Tibial nerve (tissue), 4 donors: ENCODE data around the gene C12orf43. TPM values are rescaled to one million over a fixed set of nuclear protein-coding genes. Genes with fewer than 3 reads are reported as not detected.

ENCODE experiments used
- DNase-seq, 2 donors: peaks; one replicate each; pipeline ENCODE4 v3.0.0-alpha.2; 2019; ENCODE audit warnings: low spot score in 2 of 2
- H3K27ac ChIP-seq, 4 donors: fragments of 200-600 bp; sonication (generic) in 3 of 4; one replicate each; pipeline ENCODE4 v1.5.1; 2017 to 2019; ENCODE audit warnings: mild to moderate bottlenecking in 1 of 4
- H3K27me3 ChIP-seq, 2 donors: fragments of 200-600 bp; sonication (generic) in 1 of 2; one replicate each; pipeline versions ENCODE4 v1.5.1 to v1.6.0; 2017 to 2019
- H3K36me3 ChIP-seq, 3 donors: fragments of 200-600 bp; sonication (generic); one replicate each; pipeline ENCODE4 v1.5.1; 2018 to 2019
- H3K4me1 ChIP-seq, 4 donors: fragments of 200-600 bp; sonication (generic) in 3 of 4; one replicate each; pipeline ENCODE4 v1.5.1; 2017 to 2019
- H3K4me3 ChIP-seq, 4 donors: fragments of 200-600 bp; sonication (generic) in 3 of 4; one replicate each; pipeline ENCODE4 v1.5.1; 2017 to 2019; ENCODE audit warnings: mild to moderate bottlenecking in 1 of 4, moderate library complexity in 1 of 4
- H3K9me3 ChIP-seq, 4 donors: fragments of 200-600 bp; sonication (generic) in 3 of 4; one replicate each; pipeline ENCODE4 v1.5.1; 2017 to 2019
- CTCF ChIP-seq, 5 experiments: fragments of 200-600 bp in 3 of 5; fragments of 450-650 bp in 2 of 5; sonication (generic) in 3 of 5; IDR thresholded peaks; one replicate each; pipeline ENCODE4 v1.5.1; 2016 to 2019; ENCODE audit warnings: antibody characterized with exemption in 5 of 5, mild to moderate bottlenecking in 3 of 5, moderate library complexity in 2 of 5
- EP300 ChIP-seq, 2 donors: sonication (generic); formaldehyde crosslinking; IDR thresholded peaks; one replicate each; pipeline ENCODE4 v1.6.1; 2017; ENCODE audit warnings: antibody characterized with exemption in 2 of 2, mild to moderate bottlenecking in 1 of 2
- POLR2A ChIP-seq, 2 donors: fragments of 450-650 bp; IDR thresholded peaks; one replicate each; pipeline ENCODE4 v1.6.1; 2017; ENCODE audit warnings: antibody characterized with exemption in 2 of 2, mild to moderate bottlenecking in 2 of 2, moderate library complexity in 2 of 2
- WGBS, 2 donors: methylation state at CpG; one replicate each; pipeline ENCODE4 v1.1.5; 2018; 5-methylcytosine and 5-hydroxymethylcytosine counted together
- total RNA-seq, 4 donors: library from RNA; depleted of rRNA; stranded (reverse); fragments of >200 nt; gene quantifications; one replicate each; pipeline ENCODE4 v1.1.0, GENCODE V29; 2016

C12orf43 gene
- total RNA-seq, 4 donors from 2014 or later: 15.0 to 29.7 (median 20.6) TPM

DNA sequence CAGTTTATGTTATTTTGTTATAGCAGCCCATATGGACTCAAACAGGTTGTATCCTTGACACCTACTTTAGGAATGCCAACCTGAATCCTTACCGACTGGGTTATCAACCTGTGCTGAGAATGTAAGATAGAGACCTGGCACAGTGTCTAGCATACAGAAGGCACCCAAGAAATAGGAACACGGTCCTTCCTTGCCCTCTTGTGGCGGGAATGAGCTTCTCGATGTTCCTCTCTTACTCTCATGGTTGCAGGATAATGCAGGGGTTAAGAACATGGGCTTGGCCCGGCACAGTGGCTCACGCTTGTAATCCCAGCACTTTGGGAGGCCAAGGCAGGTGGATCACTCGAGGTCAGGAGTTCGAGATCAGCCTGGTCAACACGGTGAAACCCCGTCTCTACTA, 6.5 kb downstream of the C12orf43 start:
- peaks cover 0 to 84% (median 13%) of the 10 kb centered on the region in 3 donors for H3K36me3 ChIP-seq
- 48 to 53% methylated on average over 10 of the region's 10 CpGs for WGBS, 2 donors
- peaks cover 0 to under 1% (median 0%) of the 10 kb centered on the region in 4 donors for H3K4me1 ChIP-seq
- no peak overlapping the region for H3K27ac ChIP-seq
- H3K27me3 ChIP-seq: no peaks in the 10 kb centered on the region
- H3K4me3 ChIP-seq: no peak overlapping the region
- TF ChIP-seq CTCF (IDR thresholded peaks at IDR 0.05) (no peak), POLR2A (IDR thresholded peaks at IDR 0.05) (no peak), EP300 (IDR thresholded peaks at IDR 0.05) (no peak)
- DNase-seq: no peak
- no peaks in the 10 kb centered on the region for H3K9me3 ChIP-seq

DNA sequence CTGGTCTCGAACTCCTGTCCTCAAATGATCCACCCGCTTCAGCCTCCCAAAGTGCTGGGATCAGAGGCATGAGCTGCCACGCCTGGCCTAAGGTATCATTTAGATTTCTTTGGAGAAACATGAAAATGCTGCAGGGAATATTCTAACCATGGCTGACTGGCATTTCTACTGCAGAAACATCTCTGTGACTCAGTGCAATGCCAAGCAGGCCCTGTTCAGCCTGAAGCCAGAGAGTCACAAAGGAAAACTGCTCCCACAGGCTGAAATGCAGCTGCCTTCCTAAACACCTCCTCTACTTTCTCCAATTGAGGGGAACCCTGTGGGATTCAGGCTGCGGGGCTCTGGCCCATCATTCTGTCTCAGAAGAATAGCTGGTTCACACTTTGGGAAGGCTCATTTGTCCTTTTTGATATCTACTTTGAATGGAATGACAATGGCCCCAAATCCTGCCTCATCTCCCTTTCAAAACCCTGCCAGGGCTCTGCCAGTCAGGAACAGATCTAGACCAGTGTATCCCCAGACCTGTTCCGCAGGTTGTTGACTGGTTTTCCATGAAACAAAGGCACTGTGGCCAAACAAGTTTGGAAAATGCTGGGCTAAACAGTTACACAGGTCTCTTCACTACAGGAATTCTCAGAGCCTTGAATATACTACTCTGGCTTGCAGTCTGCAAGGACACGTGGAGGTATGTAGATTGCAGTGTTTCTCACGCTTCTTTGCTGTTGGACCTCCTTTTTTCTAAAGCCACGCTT, 7.8 kb downstream of the C12orf43 start:
- H3K36me3 ChIP-seq: peaks cover 9 to 95% (median 13%) of the 10 kb centered on the region in 3 donors
- no peak overlapping the region for H3K4me3 ChIP-seq
- WGBS, 2 donors: 95 to 98% methylated on average over 8 of the region's 8 CpGs
- no peaks in the 10 kb centered on the region for H3K9me3 ChIP-seq
- H3K27ac ChIP-seq: no peak overlapping the region
- H3K27me3 ChIP-seq: no peaks in the 10 kb centered on the region
- H3K4me1 ChIP-seq: no peaks in the 10 kb centered on the region
- no peak for DNase-seq
- TF ChIP-seq CTCF (IDR thresholded peaks at IDR 0.05) (no peak), EP300 (IDR thresholded peaks at IDR 0.05) (no peak), POLR2A (IDR thresholded peaks at IDR 0.05) (no peak)

GRCh38 chr12:121005346-121005815, 10.9 kb downstream of the C12orf43 start:
- WGBS, 2 donors: 66% methylated on average over 9 of the region's 9 CpGs
- TF ChIP-seq CTCF (IDR thresholded peaks at IDR 0.05): peak in 2 of 5 experiments; percentile 16 to 31
- TF ChIP-seq EP300 (IDR thresholded peaks at IDR 0.05): no peak
- peaks cover 8 to 97% (median 9%) of the 10 kb centered on the region in 3 donors for H3K36me3 ChIP-seq
- H3K9me3 ChIP-seq: no peaks in the 10 kb centered on the region
- H3K4me3 ChIP-seq: no peak overlapping the region
- H3K4me1 ChIP-seq: no peaks in the 10 kb centered on the region
- no peaks in the 10 kb centered on the region for H3K27me3 ChIP-seq
- no peak for DNase-seq
- H3K27ac ChIP-seq: no peak overlapping the region

GRCh38 chr12:121004253-121004815, 12.0 kb downstream of the C12orf43 start:
- WGBS, 2 donors: 89 to 93% methylated on average over 14 to 16 of the region's 16 CpGs
- Histone ChIP-seq H3K27ac (no peak overlapping the region), H3K27me3 (no peaks in the 10 kb centered on the region), H3K4me1 (peaks cover 0 to 8% (median 0%) of the 10 kb centered on the region in 4 donors), H3K4me3 (no peak overlapping the region), H3K9me3 (no peaks in the 10 kb centered on the region), H3K36me3 (peaks cover 0 to 87% (median 9%) of the 10 kb centered on the region in 3 donors)
- no peak for DNase-seq
- TF ChIP-seq CTCF (IDR thresholded peaks at IDR 0.05) (no peak), POLR2A (IDR thresholded peaks at IDR 0.05) (no peak), EP300 (IDR thresholded peaks at IDR 0.05) (no peak)

DNA sequence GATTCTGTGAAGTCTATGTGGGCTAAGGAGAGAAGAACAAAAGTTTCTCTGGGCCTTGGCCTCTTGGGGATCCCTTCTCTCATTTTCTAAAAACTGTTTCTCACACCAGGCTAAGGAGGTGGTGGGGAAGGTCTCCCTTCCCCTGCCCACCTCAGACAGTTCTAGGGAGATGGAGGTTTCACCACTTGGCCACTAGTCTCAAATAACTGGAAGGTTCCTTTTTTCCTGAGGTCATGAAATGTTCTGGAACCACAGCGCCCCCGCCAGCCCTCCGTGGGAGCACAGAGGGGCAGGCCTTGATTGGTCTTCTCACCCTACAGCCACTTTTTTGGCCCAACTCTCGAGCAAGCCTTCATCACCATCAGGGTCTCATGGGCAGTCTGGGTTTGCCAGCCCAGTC, 12.6 kb downstream of the C12orf43 start:
- H3K36me3 ChIP-seq: peaks cover 0 to 80% (median 9%) of the 10 kb centered on the region in 3 donors
- no peak overlapping the region for H3K27ac ChIP-seq
- H3K4me3 ChIP-seq: no peak overlapping the region
- WGBS, 2 donors: 67 to 75% methylated on average over 4 of the region's 4 CpGs
- no peaks in the 10 kb centered on the region for H3K9me3 ChIP-seq
- no peaks in the 10 kb centered on the region for H3K27me3 ChIP-seq
- H3K4me1 ChIP-seq: peaks cover 0 to 10% (median 0%) of the 10 kb centered on the region in 4 donors
- TF ChIP-seq CTCF (IDR thresholded peaks at IDR 0.05) (peak in 1 of 5 experiments; percentile 10), EP300 (IDR thresholded peaks at IDR 0.05) (no peak), POLR2A (IDR thresholded peaks at IDR 0.05) (no peak)
- no peak for DNase-seq
